HepG2 (cell line): ENCODE measurements around the gene EEF1E1. TPM values are rescaled to one million over a fixed set of nuclear protein-coding genes. Genes with fewer than 3 reads are reported as not detected.

ENCODE experiments used
- AHR ChIP-seq: IDR thresholded peaks from 2 replicates; pipeline ENCODE4 v1.6.1; 2018; ENCODE audit warnings: missing genetic modification reagents, missing compliant biosample characterization
- BCL6 ChIP-seq: IDR thresholded peaks from 2 replicates; pipeline ENCODE4 v1.6.1; 2016; ENCODE audit warnings: missing genetic modification reagents, missing compliant biosample characterization
- CBX1 ChIP-seq: IDR thresholded peaks from one replicate; pipeline ENCODE4 v1.6.1; 2016; ENCODE audit warnings: antibody characterized with exemption, low read depth
- FOXK2 ChIP-seq: fragments of 450-650 bp; IDR thresholded peaks from 2 replicates; pipeline ENCODE4 v1.6.1; 2016
- HDAC1 ChIP-seq: sonication (generic); formaldehyde crosslinking; IDR thresholded peaks from 2 replicates; pipeline ENCODE4 v1.5.1; 2020; ENCODE audit warnings: mild to moderate bottlenecking, missing genetic modification reagents
- HIVEP1 ChIP-seq: sonication (generic); formaldehyde crosslinking; IDR thresholded peaks from 2 replicates; pipeline ENCODE4 v1.4.0; 2020; ENCODE audit warnings: mild to moderate bottlenecking, missing genetic modification reagents
- HMGA1 ChIP-seq: sonication (generic); formaldehyde crosslinking; conservative IDR thresholded peaks from 2 replicates; pipeline ENCODE4 v1.4.0; 2020; ENCODE audit warnings: missing genetic modification reagents
- JARID2 ChIP-seq: sonication (generic); formaldehyde crosslinking; IDR thresholded peaks from 2 replicates; pipeline ENCODE4 v1.8.1; 2023; ENCODE audit warnings: missing genetic modification reagents, inconsistent platforms; ENCODE audit not compliant: insufficient replicate concordance
- JUN ChIP-seq: sonication (generic); formaldehyde crosslinking; IDR thresholded peaks from 2 replicates; pipeline ENCODE4 v1.4.0; 2020; ENCODE audit warnings: mild to moderate bottlenecking, missing genetic modification reagents
- KLF6 ChIP-seq: IDR thresholded peaks from 2 replicates; pipeline ENCODE4 v1.8.0; 2016; ENCODE audit warnings: missing biosample characterization, missing genetic modification reagents
- MED1 ChIP-seq: sonication (generic); formaldehyde crosslinking; IDR thresholded peaks from 2 replicates; pipeline ENCODE4 v1.4.0; 2020; ENCODE audit warnings: missing genetic modification reagents
- MEIS2 ChIP-seq: sonication (generic); formaldehyde crosslinking; IDR thresholded peaks from 2 replicates; pipeline ENCODE4 v1.9.0; 2021; ENCODE audit warnings: mild to moderate bottlenecking, missing genetic modification reagents
- NR2F1 ChIP-seq, 2 experiments: fragments of 450-650 bp in 1 of 2; formaldehyde crosslinking in 1 of 2; IDR thresholded peaks; 2 replicates each; pipeline versions ENCODE4 v1.5.0 to v1.6.1; 2016 to 2020; ENCODE audit warnings: mild to moderate bottlenecking in 1 of 2, missing compliant biosample characterization in 1 of 2, missing genetic modification reagents in 1 of 2, moderate library complexity in 1 of 2
- NR2F6 ChIP-seq, 2 experiments: IDR thresholded peaks; 2 replicates each; pipeline ENCODE4 v1.6.1; 2016; ENCODE audit warnings: antibody characterized with exemption in 1 of 2, mild to moderate bottlenecking in 1 of 2
- PAF1 ChIP-seq: IDR thresholded peaks from 2 replicates; pipeline ENCODE4 v1.6.1; 2016; ENCODE audit warnings: missing genetic modification reagents, missing compliant biosample characterization
- TAF1 ChIP-seq: sonication (generic); formaldehyde crosslinking; IDR thresholded peaks from 2 replicates; pipeline ENCODE4 v1.4.0; 2020; ENCODE audit warnings: missing genetic modification reagents
- ZNF12 ChIP-seq: sonication (generic); formaldehyde crosslinking; IDR thresholded peaks from 2 replicates; pipeline ENCODE4 v1.5.0; 2020; ENCODE audit warnings: missing genetic modification reagents
- ZNF136 ChIP-seq: sonication (generic); formaldehyde crosslinking; IDR thresholded peaks from 2 replicates; pipeline ENCODE4 v1.8.1; 2022; ENCODE audit warnings: low read depth, mild to moderate bottlenecking, moderate library complexity, missing genetic modification reagents
- ZNF180 ChIP-seq: sonication (generic); formaldehyde crosslinking; IDR thresholded peaks from 2 replicates; pipeline ENCODE4 v1.4.0; 2020; ENCODE audit warnings: low read depth, missing genetic modification reagents, borderline replicate concordance
- ZNF24 ChIP-seq: fragments of 450-650 bp; IDR thresholded peaks from 2 replicates; pipeline ENCODE4 v1.6.1; 2017; ENCODE audit warnings: antibody characterized with exemption, mild to moderate bottlenecking
- ZNF761 ChIP-seq: sonication (generic); formaldehyde crosslinking; conservative IDR thresholded peaks from 2 replicates; pipeline ENCODE4 v1.4.0; 2020; ENCODE audit warnings: mild to moderate bottlenecking, missing genetic modification reagents
- ZNF773 ChIP-seq: sonication (generic); formaldehyde crosslinking; IDR thresholded peaks from 2 replicates; pipeline ENCODE4 v1.4.0; 2020; ENCODE audit warnings: missing genetic modification reagents, borderline replicate concordance
- polyA plus RNA-seq, 8 experiments: library from polyadenylated mRNA; depleted of rRNA in 3 of 8; stranded (reverse) in 7 of 8; unstranded in 1 of 8; fragments of >200 nt; fragmentation: Illumina TruSeq in 4 of 8; extraction: Trizol in 4 of 8; gene quantifications; 2 replicates each; pipeline versions ENCODE4 v1.2.1 to v1.2.3, GENCODE V29; 2011 to 2016; ENCODE audit warnings: low read depth in 4 of 8, missing spikeins in 1 of 8, mixed read lengths in 1 of 8; ENCODE audit not compliant: insufficient read depth in 1 of 8
- total RNA-seq, 5 experiments: library from RNA; depleted of rRNA; stranded (reverse); fragments of >200 nt; fragmentation: Illumina TruSeq; extraction: Trizol; gene quantifications; 2 replicates each; pipeline ENCODE4 v1.2.3, GENCODE V29; 2016; ENCODE audit warnings: low read depth in 1 of 5
- TF ChIP-seq, protein P1 (sequence below): IDR thresholded peaks from 2 replicates; pipeline ENCODE4 v1.6.1; 2016; ENCODE audit warnings: missing compliant biosample characterization, missing genetic modification reagents, borderline replicate concordance
- TF ChIP-seq, protein P2 (sequence below): sonication (generic); formaldehyde crosslinking; IDR thresholded peaks from 2 replicates; pipeline ENCODE4 v1.8.0; 2022; ENCODE audit warnings: low read depth, missing genetic modification reagents
- TF ChIP-seq, protein P3 (sequence below): sonication (generic); formaldehyde crosslinking; IDR thresholded peaks from 2 replicates; pipeline ENCODE4 v1.4.0; 2020; ENCODE audit warnings: missing genetic modification reagents
- TF ChIP-seq, protein P4 (sequence below): IDR thresholded peaks from 2 replicates; pipeline ENCODE4 v1.6.1; 2016; ENCODE audit warnings: mild to moderate bottlenecking, missing biosample characterization, missing genetic modification reagents
- TF ChIP-seq, protein P5 (sequence below): sonication (generic); formaldehyde crosslinking; IDR thresholded peaks from 2 replicates; pipeline ENCODE4 v1.8.0; 2022; ENCODE audit warnings: missing genetic modification reagents, low read depth, mild to moderate bottlenecking, borderline replicate concordance

The EEF1E1 gene
- total and polyA plus RNA-seq, 2 of the 13 experiments (the other 11 are each of a cell fraction or from before 2014, with no cell fraction given): 128 to 188 TPM

DNA sequence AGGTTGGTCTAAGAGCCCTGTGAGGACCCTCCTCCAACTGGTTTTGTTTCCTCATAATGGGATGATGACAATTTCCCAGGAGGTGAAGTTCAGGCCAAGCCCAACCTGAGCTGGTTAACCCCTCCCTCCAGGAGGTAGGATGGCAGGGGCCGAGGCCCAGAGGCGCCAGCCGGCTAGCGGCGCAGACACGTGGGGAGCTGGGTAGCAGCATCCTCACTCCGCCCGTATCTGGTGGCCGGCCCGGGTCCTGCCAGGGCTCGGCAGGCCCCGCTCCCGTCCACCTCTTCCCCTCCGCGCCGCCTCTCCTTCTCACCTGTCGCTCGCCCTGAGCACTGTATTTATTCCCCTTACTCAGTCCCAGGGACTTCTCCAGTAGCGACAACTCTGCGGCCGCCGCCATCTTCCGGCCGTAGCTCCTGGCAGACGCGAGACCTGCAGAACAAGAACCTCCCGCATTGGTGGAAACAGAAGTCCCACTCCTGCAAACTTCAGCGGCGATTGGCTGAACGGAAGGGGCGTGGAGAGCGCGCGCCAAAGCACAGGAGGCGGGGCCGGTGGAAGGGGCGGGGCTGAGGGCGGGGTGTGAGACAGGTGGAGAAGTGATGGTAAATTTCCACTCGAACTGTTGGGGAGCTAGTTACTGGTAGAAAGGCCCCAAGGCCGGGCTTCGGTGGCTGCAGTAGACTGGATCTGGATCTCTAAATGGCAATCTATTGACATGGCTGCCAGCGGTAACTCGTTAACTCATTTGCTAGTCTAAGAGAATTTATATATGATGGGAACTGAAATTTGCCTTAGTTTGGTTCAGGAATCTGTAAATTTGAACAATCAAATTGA is at the start of gene EEF1E1 (continued):
- TF ChIP-seq TAF1 (CRISPR knock-in tag) (peak; percentile 96), NR2F1 (CRISPR knock-in tag; IDR thresholded peaks at IDR 0.05) (no peak; a peak in 1 of 4 replicates), PAF1 (CRISPR knock-in tag) (no peak), MED1 (peak; percentile 10; the same call in 1 of the 2 replicates), MEIS2 (CRISPR knock-in tag) (no peak; the same call in 1 of the 2 replicates), HDAC1 (CRISPR knock-in tag) (peak; percentile 87), ZNF12 (CRISPR knock-in tag) (no peak), ZNF24 (no peak), JUN (CRISPR knock-in tag) (no peak), HMGA1 (CRISPR knock-in tag) (no peak), JARID2 (CRISPR knock-in tag) (no peak), ZNF773 (CRISPR knock-in tag) (no peak), CBX1 (no peak), NR2F6 (IDR thresholded peaks at IDR 0.05) (no peak), NR2F6 (CRISPR knock-in tag; IDR thresholded peaks at IDR 0.05) (0 out of 2 replicates have a peak, but pooled peaks have one; percentile 11), ZNF180 (no peak), ZNF136 (CRISPR knock-in tag) (no peak), KLF6 (CRISPR knock-in tag) (no peak; the same call in 1 of the 2 replicates), HIVEP1 (CRISPR knock-in tag) (peak; percentile 76; the same call in 1 of the 2 replicates), AHR (CRISPR knock-in tag) (peak; percentile 61; the same call in 1 of the 2 replicates), FOXK2 (no peak), ZNF761 (peak; percentile 87), BCL6 (peak; percentile 70)
- TF ChIP-seq, protein P1, sequence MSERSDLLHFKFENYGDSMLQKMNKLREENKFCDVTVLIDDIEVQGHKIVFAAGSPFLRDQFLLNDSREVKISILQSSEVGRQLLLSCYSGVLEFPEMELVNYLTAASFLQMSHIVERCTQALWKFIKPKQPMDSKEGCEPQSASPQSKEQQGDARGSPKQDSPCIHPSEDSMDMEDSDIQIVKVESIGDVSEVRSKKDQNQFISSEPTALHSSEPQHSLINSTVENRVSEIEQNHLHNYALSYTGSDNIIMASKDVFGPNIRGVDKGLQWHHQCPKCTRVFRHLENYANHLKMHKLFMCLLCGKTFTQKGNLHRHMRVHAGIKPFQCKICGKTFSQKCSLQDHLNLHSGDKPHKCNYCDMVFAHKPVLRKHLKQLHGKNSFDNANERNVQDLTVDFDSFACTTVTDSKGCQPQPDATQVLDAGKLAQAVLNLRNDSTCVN (CRISPR knock-in tag): peak; percentile 31; the same call in 1 of the 2 replicates
- TF ChIP-seq, protein P2, sequence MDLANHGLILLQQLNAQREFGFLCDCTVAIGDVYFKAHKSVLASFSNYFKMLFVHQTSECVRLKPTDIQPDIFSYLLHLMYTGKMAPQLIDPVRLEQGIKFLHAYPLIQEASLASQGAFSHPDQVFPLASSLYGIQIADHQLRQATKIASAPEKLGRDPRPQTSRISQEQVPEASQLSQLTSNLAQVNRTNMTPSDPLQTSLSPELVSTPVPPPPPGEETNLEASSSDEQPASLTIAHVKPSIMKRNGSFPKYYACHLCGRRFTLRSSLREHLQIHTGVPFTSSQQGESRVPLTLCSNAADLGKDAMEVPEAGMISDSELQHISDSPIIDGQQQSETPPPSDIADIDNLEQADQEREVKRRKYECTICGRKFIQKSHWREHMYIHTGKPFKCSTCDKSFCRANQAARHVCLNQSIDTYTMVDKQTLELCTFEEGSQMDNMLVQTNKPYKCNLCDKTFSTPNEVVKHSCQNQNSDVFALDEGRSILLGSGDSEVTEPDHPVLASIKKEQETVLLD (CRISPR knock-in tag): no peak
- TF ChIP-seq, protein P3, sequence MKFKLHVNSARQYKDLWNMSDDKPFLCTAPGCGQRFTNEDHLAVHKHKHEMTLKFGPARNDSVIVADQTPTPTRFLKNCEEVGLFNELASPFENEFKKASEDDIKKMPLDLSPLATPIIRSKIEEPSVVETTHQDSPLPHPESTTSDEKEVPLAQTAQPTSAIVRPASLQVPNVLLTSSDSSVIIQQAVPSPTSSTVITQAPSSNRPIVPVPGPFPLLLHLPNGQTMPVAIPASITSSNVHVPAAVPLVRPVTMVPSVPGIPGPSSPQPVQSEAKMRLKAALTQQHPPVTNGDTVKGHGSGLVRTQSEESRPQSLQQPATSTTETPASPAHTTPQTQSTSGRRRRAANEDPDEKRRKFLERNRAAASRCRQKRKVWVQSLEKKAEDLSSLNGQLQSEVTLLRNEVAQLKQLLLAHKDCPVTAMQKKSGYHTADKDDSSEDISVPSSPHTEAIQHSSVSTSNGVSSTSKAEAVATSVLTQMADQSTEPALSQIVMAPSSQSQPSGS: peak; percentile 13; the same call in 1 of the 2 replicates
- TF ChIP-seq, protein P4, sequence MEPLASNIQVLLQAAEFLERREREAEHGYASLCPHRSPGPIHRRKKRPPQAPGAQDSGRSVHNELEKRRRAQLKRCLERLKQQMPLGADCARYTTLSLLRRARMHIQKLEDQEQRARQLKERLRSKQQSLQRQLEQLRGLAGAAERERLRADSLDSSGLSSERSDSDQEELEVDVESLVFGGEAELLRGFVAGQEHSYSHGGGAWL (CRISPR knock-in tag): peak; percentile 99
- TF ChIP-seq, protein P5, sequence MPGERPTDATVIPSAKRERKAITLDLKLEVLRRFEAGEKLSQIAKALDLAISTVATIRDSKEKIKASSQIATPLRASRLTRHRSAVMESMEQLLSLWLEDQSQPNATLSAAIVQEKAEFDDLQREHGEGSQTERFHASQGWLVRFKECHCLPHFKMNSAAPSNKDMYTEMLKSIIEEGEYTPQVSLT (CRISPR knock-in tag): no peak
